ACC112 (cell line): Measurements from ENCODE around the gene CDPF1.

ENCODE experiments used
- H2AFZ ChIP-seq: fragments of 200-600 bp; sonication (generic); one replicate; pipeline ENCODE4 v1.6.0; 2017; ENCODE audit warnings: antibody characterized with exemption, low read length; ENCODE audit not compliant: unreplicated experiment
- H3K27ac ChIP-seq: fragments of 200-600 bp; sonication (generic); 2 replicates; pipeline ENCODE4 v1.5.1; 2014; ENCODE audit warnings: low read depth, mild to moderate bottlenecking, antibody characterized with exemption, low read length, moderate library complexity
- H3K27me3 ChIP-seq: fragments of 200-600 bp; sonication (generic); 2 replicates; pipeline ENCODE4 v1.6.1; 2014; ENCODE audit warnings: mild to moderate bottlenecking, antibody characterized with exemption, low read length, moderate library complexity, mixed read lengths; ENCODE audit not compliant: insufficient read depth
- H3K36me3 ChIP-seq: fragments of 200-600 bp; sonication (generic); 2 replicates; pipeline ENCODE4 v1.6.1; 2016; ENCODE audit warnings: mild to moderate bottlenecking, antibody characterized with exemption, low read length, moderate library complexity, mixed read lengths; ENCODE audit not compliant: insufficient read depth
- H3K4me1 ChIP-seq: fragments of 200-600 bp; sonication (generic); one replicate; pipeline ENCODE4 v1.6.1; 2016; ENCODE audit warnings: low read length, mixed read lengths; ENCODE audit not compliant: insufficient read depth, unreplicated experiment, control insufficient read depth
- H3K4me3 ChIP-seq: fragments of 200-600 bp; sonication (generic); 2 replicates; pipeline ENCODE4 v1.5.1; 2014; ENCODE audit warnings: mild to moderate bottlenecking, low read depth, low read length
- H3K79me2 ChIP-seq: fragments of 200-600 bp; sonication (generic); one replicate; pipeline ENCODE4 v1.6.0; 2016; ENCODE audit warnings: low read length; ENCODE audit not compliant: control insufficient read depth, unreplicated experiment, insufficient read depth

Gene CDPF1

DNA sequence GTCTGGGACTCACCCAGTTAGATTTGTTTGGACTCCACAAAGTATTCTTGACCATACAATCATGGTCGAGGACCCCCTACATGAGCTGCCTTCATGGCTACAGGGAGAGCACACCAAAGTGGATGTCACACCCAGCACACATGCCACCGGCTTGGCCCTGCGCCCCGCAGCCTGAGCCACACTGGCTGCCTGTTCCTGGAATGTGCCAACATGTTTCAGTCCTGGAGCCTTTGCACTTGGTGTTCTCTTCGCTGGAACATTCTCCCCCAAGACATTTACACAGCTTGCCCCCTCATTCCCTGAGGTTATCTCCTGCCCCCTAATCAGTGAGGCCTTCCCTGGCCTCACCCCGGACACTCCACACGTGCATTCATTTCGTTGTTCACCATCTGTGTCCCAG lies 53.8 kb downstream of the CDPF1 start:
- no peaks in the 10 kb centered on the region for H3K79me2 ChIP-seq
- no peaks in the 10 kb centered on the region for H3K4me1 ChIP-seq
- H3K27me3 ChIP-seq, result no peaks in the 10 kb centered on the region
- H3K4me3 ChIP-seq, result no peak overlapping the region
- no peak overlapping the region for H3K27ac ChIP-seq
- H2AFZ ChIP-seq, result no peak overlapping the region
- no peaks in the 10 kb centered on the region for H3K36me3 ChIP-seq

DNA sequence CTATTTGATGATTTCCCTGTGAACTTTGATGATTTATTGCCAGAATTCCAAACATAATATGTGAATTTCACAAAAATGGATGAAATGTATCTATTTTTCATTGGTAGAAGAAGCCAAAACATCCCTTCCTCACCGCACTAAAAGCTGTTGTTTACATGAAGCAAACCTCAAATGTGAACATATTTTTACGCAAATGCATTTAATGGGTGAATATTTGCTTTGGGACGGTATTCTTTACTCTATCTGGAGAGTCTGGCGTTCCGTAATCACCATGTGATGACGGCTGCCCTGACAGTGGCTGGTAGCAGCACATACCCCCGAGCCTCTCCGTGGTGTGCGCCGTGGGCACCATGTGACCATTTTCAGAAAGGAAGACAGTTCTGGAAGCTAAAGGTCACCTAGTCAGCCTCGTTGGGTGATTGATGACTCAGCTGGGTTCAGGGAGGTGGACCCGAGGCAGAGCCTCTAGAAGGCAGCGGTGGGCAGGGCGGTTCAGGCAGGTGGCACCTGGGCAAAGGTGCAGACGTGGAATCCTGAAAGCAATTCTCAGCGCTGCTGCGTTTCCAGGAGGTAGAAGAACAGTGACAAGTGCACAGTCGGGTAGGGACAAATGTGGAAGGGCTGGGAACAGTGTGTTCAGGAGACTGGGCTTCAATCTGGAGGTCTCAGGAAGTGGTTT lies 54.5 kb downstream of the CDPF1 start:
- Histone ChIP-seq H2AFZ (no peak overlapping the region), H3K4me1 (no peaks in the 10 kb centered on the region), H3K36me3 (no peaks in the 10 kb centered on the region), H3K4me3 (no peak overlapping the region), H3K27ac (no peak overlapping the region), H3K79me2 (no peaks in the 10 kb centered on the region), H3K27me3 (no peaks in the 10 kb centered on the region)
